RWPE2 (cell line): ENCODE measurements around the gene EPYC.

Source experiments
- ATAC-seq: fragments of 200-7000 bp; cut with Tn5 transposase; 3 replicates; pipeline ENCODE4 v1.9.1; 2021; ENCODE audit warnings: low read depth
- DNase-seq: peaks from one replicate; pipeline ENCODE4 v3.0.0-alpha.2; 2020; ENCODE audit warnings: low spot score
- H3K27ac ChIP-seq: fragments of 450-650 bp; 2 replicates; pipeline ENCODE4 v1.5.1; 2017; ENCODE audit warnings: mild to moderate bottlenecking; ENCODE audit not compliant: poor library complexity, severe bottlenecking
- H3K27me3 ChIP-seq: fragments of 250-450 bp; sonication (Bioruptor Pico); 2 replicates; pipeline ENCODE4 v1.5.1; 2021; ENCODE audit warnings: mild to moderate bottlenecking, moderate library complexity; ENCODE audit not compliant: insufficient read depth, poor library complexity, severe bottlenecking
- H3K36me3 ChIP-seq: fragments of 250-450 bp; sonication (Bioruptor Pico); 2 replicates; pipeline ENCODE4 v1.5.1; 2020; ENCODE audit warnings: low read depth, mild to moderate bottlenecking, moderate library complexity
- H3K4me1 ChIP-seq: fragments of 250-450 bp; sonication (Bioruptor Pico); 2 replicates; pipeline ENCODE4 v1.5.1; 2021; ENCODE audit warnings: mild to moderate bottlenecking, moderate library complexity; ENCODE audit not compliant: insufficient read depth, poor library complexity, severe bottlenecking
- H3K4me3 ChIP-seq: fragments of 250-450 bp; sonication (Bioruptor Pico); 2 replicates; pipeline ENCODE4 v1.5.1; 2021; ENCODE audit warnings: mild to moderate bottlenecking, moderate library complexity; ENCODE audit not compliant: severe bottlenecking
- H3K9me3 ChIP-seq: fragments of 250-450 bp; sonication (Bioruptor Pico); 2 replicates; pipeline ENCODE4 v1.5.1; 2021; ENCODE audit warnings: mild to moderate bottlenecking, moderate library complexity; ENCODE audit not compliant: severe bottlenecking
- CTCF ChIP-seq: fragments of 450-650 bp; IDR thresholded peaks from one replicate; pipeline ENCODE4 v1.5.1; 2017; ENCODE audit warnings: mild to moderate bottlenecking, moderate library complexity; ENCODE audit not compliant: poor library complexity, severe bottlenecking

EPYC gene

DNA sequence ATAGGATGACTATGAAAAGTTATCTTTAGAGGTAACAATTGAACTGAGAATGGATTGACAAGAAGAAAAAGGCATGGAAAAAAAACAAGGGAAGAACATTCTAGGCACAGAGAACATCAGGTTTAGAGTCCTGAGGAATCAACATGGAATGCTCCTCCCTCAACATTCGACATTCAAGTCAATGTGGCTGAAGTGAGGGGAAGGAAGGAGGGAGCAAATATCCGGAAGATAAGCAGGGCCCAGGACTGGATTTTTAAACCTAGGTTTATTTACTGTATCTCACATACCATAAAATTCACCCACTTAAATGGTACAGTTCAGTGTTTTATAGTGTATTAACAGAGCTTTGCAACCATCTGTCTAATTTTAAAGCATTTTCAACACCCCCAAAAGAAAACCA is 40.2 kb downstream of the EPYC start:
- ATAC-seq: no peak

GRCh38 chr12:90963946-90964345 is 40.8 kb downstream of the EPYC start:
- ATAC-seq (no peak), DNase-seq (no peak)
- no peak for TF ChIP-seq CTCF
- H3K27me3 ChIP-seq: no peaks in the 10 kb centered on the region
- no peak overlapping the region for H3K4me3 ChIP-seq
- H3K9me3 ChIP-seq: no peaks in the 10 kb centered on the region
- H3K36me3 ChIP-seq: no peaks in the 10 kb centered on the region
- no peaks in the 10 kb centered on the region for H3K4me1 ChIP-seq
- H3K27ac ChIP-seq: no peak overlapping the region

More for the DNA sequence above, 40.2 kb downstream of the EPYC start:
- Histone ChIP-seq H3K9me3 (no peaks in the 10 kb centered on the region), H3K4me3 (no peak overlapping the region), H3K4me1 (no peaks in the 10 kb centered on the region), H3K27ac (no peak overlapping the region), H3K36me3 (no peaks in the 10 kb centered on the region), H3K27me3 (no peaks in the 10 kb centered on the region)
- no peak for DNase-seq
- no peak for TF ChIP-seq CTCF

DNA sequence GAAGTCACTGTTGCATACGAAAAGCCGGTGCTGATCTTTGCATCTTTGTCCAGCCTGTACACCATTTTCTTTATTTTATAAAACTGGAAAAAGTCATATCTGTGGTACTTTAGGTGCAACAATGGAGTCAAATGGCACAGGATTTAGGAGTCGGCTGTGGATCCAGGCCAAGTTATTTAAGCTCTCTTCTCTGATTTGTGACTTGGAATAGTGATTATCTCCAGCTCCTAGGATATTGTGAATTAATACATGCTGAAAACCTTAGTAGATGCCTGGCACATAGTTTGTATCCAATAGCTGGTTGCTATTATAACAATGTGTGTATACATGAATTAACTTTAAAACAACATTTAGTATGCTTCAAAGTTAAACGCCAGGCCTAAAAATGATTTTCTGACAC is 43.6 kb downstream of the EPYC start:
- Histone ChIP-seq H3K36me3 (no peaks in the 10 kb centered on the region), H3K4me3 (no peak overlapping the region), H3K27me3 (no peaks in the 10 kb centered on the region), H3K4me1 (no peaks in the 10 kb centered on the region), H3K27ac (no peak overlapping the region), H3K9me3 (no peaks in the 10 kb centered on the region)
- DNase-seq (no peak), ATAC-seq (no peak)
- TF ChIP-seq CTCF: no peak

- Histone ChIP-seq H3K4me1 (no peaks in the 10 kb centered on the region), H3K4me3 (no peak overlapping the region), H3K36me3 (no peaks in the 10 kb centered on the region), H3K27ac (no peak overlapping the region), H3K9me3 (no peaks in the 10 kb centered on the region), H3K27me3 (no peaks in the 10 kb centered on the region)
- ATAC-seq (no peak), DNase-seq (no peak)
- peak; percentile 86 for TF ChIP-seq CTCF
These were observed 45.1 kb downstream of the EPYC start for GRCh38 chr12:90959538-90960139.

DNA sequence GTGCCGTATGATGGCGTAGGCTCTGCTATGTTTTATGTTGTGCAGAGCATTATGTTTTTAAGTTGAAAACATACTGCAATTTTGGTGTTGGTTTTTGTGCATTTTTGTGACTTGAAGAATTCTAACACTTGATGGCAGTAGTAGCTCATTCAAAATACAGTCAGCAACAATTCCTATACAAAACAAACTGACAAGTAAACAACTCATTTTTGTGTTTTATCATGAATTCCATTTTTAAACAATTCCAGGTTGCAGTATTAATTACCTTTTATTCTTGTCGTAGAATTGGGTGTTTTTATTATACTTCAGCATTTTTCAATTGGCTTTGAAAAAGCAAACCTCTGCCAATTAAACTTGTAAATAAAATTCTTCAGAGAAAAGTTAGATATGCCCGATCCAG is 45.7 kb downstream of the EPYC start:
- no peaks in the 10 kb centered on the region for H3K27me3 ChIP-seq
- ATAC-seq (no peak), DNase-seq (no peak)
- no peaks in the 10 kb centered on the region for H3K4me1 ChIP-seq
- no peaks in the 10 kb centered on the region for H3K36me3 ChIP-seq
- H3K27ac ChIP-seq: no peak overlapping the region
- no peaks in the 10 kb centered on the region for H3K9me3 ChIP-seq
- H3K4me3 ChIP-seq: no peak overlapping the region
- no peak for TF ChIP-seq CTCF
